Stimulated activated naive CD8-positive, alpha-beta T cell treated with anti-CD3 and anti-CD28 coated beads, Interleukin-15, Interleukin-2, amounts not matched to agents 100 ng/mL and 50 ng/mL, for 24 hours (primary cell): ENCODE data around the gene ACIN1.

ENCODE experiments used
- H3K27ac Mint-ChIP-seq: one replicate; pipeline ENCODE4 v1.8.0; 2021; ENCODE audit warnings: mild to moderate bottlenecking, mixed read lengths
- H3K27me3 Mint-ChIP-seq: one replicate; pipeline ENCODE4 v1.8.0; 2021; ENCODE audit warnings: mixed read lengths
- H3K36me3 Mint-ChIP-seq: one replicate; pipeline ENCODE4 v1.8.0; 2021; ENCODE audit warnings: low read depth, mixed read lengths
- H3K4me1 Mint-ChIP-seq: one replicate; pipeline ENCODE4 v1.8.0; 2021; ENCODE audit warnings: low read depth, mixed read lengths
- H3K4me3 Mint-ChIP-seq: one replicate; pipeline ENCODE4 v1.8.0; 2021; ENCODE audit warnings: mild to moderate bottlenecking, mixed read lengths
- H3K9me3 Mint-ChIP-seq: one replicate; pipeline ENCODE4 v1.8.0; 2021; ENCODE audit warnings: mixed read lengths

Gene ACIN1

DNA sequence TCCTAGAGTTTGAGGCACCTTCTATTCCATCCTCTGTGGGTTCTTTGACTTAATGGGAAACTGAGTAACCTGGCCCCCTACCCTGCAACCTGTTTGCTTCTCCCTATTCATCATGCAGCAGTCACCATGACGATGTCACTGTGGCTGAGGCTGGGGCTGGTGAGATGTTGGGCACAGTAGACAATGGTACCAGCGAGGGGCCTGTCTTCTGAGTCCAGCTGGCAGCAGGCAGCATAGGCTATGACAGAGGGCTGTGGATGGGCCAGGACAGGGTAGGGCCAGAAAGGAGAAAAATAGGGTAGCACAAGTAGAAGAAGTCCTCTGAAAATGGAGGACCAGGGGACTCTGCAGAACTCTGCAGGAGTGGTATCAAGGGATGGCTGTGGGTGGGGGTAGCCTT lies 7.9 kb upstream of the ACIN1 start:
- Mint-ChIP-seq H3K27me3 (no peaks in the 10 kb centered on the region), H3K4me1 (peaks cover 2% of the 10 kb centered on the region), H3K4me3 (no peak overlapping the region), H3K27ac (no peak overlapping the region), H3K9me3 (no peaks in the 10 kb centered on the region), H3K36me3 (peaks cover 12% of the 10 kb centered on the region)

DNA sequence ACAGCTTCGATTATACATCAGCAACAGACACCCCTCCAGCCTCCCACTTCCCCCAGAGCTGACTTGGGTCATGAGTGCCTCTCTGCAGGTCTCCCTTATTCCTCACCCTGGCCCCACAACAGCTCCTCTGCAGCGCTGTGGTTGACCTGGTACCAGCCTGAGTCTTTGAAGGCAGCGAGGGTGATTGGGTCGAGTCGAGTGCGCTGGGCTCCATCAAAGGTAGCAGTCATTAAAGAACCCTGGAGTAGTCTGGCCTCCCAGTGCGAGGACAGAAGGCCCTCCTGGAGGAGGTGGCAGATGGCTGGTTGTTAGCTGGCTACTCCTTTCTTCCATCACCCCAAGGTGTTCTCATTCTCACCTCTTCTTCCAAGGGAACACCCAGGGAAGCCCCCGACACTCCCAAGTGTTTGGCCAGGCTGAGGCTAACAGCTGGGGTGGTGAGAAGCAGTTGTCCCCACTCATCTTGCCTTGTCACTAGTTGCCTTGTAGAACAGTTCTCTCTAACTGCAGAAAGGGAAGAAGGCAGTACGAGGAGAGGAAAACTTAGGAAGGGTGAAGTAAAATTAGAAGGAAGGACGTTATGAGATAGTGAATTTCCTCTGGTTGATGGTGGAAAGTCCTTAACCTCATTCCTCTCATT lies 7.2 kb upstream of the ACIN1 start:
- H3K9me3 Mint-ChIP-seq: no peaks in the 10 kb centered on the region
- H3K4me1 Mint-ChIP-seq: peaks cover 9% of the 10 kb centered on the region
- no peak overlapping the region for H3K4me3 Mint-ChIP-seq
- peaks cover 19% of the 10 kb centered on the region for H3K36me3 Mint-ChIP-seq
- no peaks in the 10 kb centered on the region for H3K27me3 Mint-ChIP-seq
- no peak overlapping the region for H3K27ac Mint-ChIP-seq

DNA sequence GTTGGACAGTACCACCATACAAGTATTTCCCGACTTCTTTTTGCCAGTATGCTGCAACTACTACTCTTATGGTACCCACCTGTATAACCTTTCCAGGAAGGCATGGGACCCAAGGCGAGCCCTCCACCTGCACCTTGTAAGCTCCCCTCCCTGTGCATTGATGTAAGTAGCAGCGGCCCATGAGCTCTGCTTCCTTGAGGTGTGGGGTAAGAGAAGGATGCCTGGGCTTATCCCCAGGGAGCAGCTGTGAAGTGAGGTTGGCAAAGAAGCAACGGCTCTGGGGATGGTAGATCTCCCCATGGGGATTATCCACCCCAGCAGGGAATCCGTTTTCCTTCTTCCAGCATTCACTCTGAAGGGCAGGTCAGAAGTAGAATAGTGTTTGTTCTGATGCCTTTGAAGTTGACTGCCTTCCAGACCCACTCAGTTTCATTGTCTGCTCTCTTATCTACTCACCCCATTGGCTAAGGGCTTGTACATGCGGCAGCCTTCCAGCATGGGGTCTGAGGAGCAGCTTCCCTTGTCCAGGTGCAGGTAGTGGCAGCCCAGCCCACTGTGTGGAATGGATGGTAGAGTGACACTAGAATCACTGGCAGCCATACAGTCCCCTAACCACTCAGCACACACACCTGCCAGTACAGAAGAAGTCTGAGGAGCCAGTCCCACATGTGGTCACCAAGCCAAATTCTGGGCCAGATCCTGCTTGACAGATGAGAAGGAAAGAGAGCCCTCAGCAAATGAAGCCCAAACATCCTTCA lies 6.5 kb upstream of the ACIN1 start:
- Mint-ChIP-seq H3K27ac (no peak overlapping the region), H3K4me3 (no peak overlapping the region), H3K9me3 (no peaks in the 10 kb centered on the region), H3K27me3 (no peaks in the 10 kb centered on the region), H3K4me1 (peaks cover 16% of the 10 kb centered on the region), H3K36me3 (peaks cover 22% of the 10 kb centered on the region)

DNA sequence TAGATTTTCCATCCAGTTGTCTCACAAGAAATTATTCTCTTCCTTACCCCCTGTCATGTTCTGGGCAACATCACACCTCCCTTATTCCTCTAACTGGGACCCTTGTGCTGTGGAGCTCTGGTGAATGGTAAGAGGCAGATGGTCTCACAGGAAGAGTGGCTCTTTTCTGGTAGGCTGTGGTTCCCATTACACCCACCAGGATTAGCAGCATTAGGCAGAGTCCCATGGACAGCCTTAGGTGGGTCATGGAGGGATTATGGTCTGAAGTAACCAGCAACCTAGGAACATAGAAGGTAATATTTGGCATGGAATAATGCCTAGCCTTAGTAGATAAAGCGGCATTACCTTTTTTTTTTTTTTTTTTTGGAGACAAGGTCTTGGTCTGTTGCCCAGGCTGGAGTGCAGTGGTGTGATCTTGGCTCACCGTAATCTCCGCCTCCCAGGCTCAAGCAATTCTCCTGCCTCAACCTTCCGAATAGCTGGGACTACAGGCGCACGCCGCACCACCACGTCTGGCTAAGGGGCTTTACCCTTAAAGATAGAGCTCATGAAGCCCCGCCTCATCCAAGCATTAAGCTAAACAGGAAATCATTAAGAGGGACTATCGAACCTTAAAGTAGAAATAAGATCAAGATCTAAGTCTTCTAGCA lies 4.4 kb upstream of the ACIN1 start:
- Mint-ChIP-seq H3K36me3 (peaks cover 22% of the 10 kb centered on the region), H3K4me3 (no peak overlapping the region), H3K27ac (no peak overlapping the region), H3K9me3 (no peaks in the 10 kb centered on the region), H3K4me1 (peaks cover 22% of the 10 kb centered on the region), H3K27me3 (no peaks in the 10 kb centered on the region)

DNA sequence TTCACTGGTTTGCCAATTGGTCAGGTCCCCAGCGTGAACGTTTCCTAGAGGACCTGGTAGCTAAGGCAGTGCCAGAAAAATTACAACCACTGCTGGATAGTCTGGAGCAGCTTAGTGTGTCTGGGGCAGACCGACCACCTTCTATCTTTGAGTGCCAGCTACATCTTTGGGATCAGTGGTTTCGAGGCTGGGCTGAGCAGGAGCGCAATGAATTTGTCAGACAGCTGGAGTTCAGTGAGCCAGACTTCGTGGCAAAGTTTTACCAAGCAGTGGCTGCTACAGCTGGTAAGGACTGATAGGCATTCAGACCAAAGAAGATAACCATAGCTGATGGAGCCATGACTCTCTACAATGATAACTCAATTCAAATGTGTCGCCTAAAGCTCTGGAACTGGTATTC lies 2.9 kb upstream of the ACIN1 start:
- Mint-ChIP-seq H3K4me3 (no peak overlapping the region), H3K9me3 (no peaks in the 10 kb centered on the region), H3K36me3 (peaks cover 30% of the 10 kb centered on the region), H3K27me3 (no peaks in the 10 kb centered on the region), H3K27ac (no peak overlapping the region), H3K4me1 (peaks cover 22% of the 10 kb centered on the region)

DNA sequence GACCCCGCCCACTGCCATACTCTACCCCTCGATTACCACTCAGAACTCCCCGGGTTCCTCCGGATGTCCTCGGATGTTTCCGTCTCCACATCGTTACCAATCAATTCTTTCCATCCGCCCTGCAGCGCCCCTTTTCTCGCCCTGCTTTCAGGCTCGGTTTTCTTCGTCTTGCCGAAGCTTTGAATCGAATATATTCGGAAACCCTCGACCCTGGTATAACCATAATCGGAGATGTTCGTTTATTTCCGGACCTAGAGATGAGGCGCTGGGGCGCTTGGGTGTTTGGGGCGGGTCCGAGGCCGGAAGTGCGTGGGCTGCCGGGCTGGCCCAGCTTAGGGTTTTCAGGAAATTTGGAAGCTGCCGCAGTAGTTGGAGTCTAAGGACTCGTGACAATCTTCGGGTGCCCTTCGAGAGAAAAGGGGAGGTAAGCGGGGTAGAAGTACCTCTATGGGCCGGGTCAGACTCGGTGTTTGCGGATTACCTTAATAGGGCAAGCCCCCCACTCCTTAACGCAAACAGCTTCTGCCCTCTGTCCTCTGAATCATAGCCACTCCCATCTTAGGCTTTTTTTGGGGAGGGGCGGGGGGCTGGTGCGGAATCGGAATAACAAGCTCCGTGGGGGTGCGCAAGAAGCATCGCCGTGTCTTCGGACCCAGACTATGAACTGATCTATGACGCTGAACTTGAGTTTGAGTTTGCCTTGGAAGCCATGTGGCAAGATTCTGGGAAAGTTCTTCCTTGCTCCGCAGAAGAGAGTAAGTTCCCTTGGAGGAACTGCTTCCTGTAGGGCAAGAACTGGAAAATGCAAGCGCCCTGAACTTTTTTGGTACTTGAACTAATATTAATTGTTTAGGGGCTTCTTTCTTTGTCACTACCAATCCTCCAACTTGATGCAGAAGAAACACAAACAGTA lies 516 bp upstream of the ACIN1 start, which contains the start of gene C14orf119:
C14orf119 (plus strand) TSS at position 310 of the 913 bp plus-strand sequence. CDS start 2,154 bp downstream, outside the sequence.
- H3K9me3 Mint-ChIP-seq: no peaks in the 10 kb centered on the region
- peaks cover 24% of the 10 kb centered on the region for H3K4me1 Mint-ChIP-seq
- H3K27me3 Mint-ChIP-seq: no peaks in the 10 kb centered on the region
- no peak within 1 kb of the TSS for H3K4me3 Mint-ChIP-seq
- H3K36me3 Mint-ChIP-seq: peaks cover 44% of the 10 kb centered on the region
- H3K27ac Mint-ChIP-seq: no peak within 1 kb of the TSS

DNA sequence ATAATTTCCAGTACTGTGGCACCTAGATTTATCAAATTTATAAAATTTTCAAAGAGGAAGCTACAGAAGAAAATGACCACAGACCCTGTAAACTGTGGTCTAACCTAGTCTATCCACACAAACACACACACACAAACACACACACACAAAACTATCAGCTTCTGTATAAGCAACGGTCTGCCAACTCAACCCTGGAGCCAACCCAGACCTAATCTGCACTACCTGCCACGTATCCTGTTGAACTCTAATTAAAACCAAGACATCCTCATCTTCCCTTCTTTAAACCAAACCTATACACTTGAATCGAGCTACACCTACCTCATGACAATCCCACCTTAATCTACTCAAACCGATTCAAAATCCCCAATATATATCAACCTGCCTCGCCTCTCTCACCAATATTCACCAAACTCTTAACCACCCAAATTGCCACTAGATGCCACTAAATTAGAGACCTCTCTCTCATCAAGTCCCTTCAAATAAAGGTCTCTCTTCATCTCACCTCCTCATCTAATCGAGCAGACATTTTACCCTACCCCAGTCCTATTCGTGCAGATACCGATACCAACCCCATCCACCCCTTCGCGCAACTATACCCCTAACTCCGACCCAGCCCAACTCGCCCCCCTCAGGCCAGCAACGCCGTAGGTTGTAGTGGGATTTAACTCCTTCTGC lies 808 bp downstream of the ACIN1 start:
- Mint-ChIP-seq H3K9me3 (no peaks in the 10 kb centered on the region), H3K27me3 (no peaks in the 10 kb centered on the region), H3K36me3 (peaks cover 55% of the 10 kb centered on the region), H3K27ac (no peak overlapping the region), H3K4me1 (peaks cover 24% of the 10 kb centered on the region), H3K4me3 (no peak overlapping the region)

DNA sequence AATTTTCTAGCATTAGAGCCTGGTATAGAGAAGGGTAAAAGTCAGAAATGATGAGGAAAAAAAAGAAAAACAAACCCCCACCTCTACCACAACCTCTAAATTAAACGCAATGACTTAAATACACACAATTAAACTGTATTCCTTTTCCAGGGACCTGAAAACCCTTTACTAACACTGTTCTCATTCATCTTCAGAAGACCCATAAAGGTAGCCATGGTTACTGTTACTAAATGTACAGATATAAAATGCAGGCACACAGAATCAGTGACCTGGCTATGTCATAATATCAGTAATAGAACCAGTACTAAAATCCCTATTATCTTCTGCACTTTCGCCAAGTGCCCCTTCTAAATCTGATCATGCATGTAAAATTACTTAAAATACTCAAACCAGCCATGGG lies 1.4 kb downstream of the ACIN1 start:
- Mint-ChIP-seq H3K4me3 (no peak overlapping the region), H3K4me1 (peaks cover 24% of the 10 kb centered on the region), H3K9me3 (no peaks in the 10 kb centered on the region), H3K27ac (peak overlapping the region; percentile 1), H3K36me3 (peaks cover 50% of the 10 kb centered on the region), H3K27me3 (no peaks in the 10 kb centered on the region)

DNA sequence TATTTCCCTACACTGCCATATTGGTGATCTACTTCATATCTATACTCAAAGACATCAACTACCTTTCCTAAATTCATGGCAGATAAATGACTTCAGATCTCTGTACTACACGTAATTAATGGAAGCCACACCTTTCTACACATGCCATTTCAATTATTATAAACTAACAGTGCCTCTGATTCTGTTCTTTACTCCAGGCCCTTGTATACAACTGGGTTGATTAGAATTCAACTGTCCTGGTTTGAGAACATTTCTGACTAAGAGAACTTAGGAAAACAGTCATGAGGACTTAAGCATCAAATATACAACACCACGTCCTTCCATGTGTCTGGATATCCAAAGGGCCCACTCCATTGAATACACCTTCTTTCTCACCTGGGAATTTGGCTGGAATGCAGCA lies 1.8 kb downstream of the ACIN1 start:
- Mint-ChIP-seq H3K9me3 (no peaks in the 10 kb centered on the region), H3K27ac (peak overlapping the region; percentile 1), H3K27me3 (no peaks in the 10 kb centered on the region), H3K4me1 (peaks cover 24% of the 10 kb centered on the region), H3K4me3 (no peak overlapping the region), H3K36me3 (peaks cover 49% of the 10 kb centered on the region)

DNA sequence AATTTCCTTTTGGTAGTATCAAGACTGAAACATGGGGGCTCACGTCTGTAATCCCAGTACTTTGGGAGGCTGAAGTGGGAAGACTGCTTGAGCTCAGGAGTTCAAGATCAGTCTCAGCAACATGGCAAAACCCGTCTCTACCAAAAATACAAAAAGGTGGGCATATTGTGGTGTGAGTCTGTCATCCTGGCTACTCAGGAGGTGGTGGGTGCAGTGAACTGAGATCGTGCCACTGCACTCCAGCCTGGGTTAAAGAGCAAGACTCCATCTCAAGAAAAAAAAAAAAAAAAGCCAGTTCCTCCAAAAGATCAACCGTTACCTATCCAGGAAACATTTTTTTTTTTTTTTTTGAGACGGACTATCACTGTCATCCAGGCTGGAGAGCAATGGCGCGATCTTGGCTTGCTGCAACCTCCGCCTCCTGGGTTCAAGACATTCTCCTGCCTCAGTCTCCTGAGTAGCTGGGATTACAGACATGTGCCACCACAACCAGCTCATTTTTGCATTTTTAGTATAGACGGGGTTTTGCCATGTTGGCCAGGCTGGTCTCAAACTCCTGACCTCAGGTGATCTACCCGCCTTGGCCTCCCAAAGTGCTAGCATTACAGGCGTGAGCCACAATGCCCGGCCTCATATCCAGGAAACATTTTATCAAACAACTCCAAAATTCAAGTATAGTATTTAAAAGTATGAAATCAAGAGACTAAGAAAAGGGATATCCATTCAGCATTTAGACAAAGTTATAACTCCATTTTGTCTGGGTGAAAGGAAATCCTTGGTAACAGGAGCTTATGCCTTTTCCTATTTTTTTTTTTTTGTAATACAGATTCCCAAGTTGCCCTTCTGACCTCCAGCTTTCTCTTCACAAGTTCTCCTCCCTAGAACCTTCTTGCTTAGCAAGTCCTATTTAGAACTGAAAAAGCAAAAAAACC lies 3.4 kb downstream of the ACIN1 start:
- peaks cover 53% of the 10 kb centered on the region for H3K36me3 Mint-ChIP-seq
- no peaks in the 10 kb centered on the region for H3K9me3 Mint-ChIP-seq
- peaks cover 25% of the 10 kb centered on the region for H3K4me1 Mint-ChIP-seq
- no peak overlapping the region for H3K4me3 Mint-ChIP-seq
- H3K27ac Mint-ChIP-seq: peak overlapping the region; percentile 75
- H3K27me3 Mint-ChIP-seq: no peaks in the 10 kb centered on the region

DNA sequence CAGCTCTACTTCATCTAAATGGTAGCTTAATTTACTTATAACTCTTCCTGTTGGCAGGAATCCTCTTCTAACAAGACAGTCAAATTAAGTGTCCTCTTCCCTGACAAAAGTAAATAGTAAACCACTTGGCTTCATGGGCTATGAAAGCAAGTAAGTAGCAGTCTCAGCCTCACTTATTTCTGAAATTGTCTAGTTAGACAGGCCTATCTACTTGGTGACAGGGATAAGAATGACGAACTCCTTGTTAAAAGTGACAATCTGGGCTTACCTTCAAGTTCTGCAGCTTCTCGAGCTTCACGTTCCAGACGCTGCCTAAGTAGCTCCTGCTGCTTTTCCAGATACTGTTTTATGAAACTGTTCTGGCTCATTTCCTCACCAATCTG lies 4.7 kb downstream of the ACIN1 start:
- no peaks in the 10 kb centered on the region for H3K9me3 Mint-ChIP-seq
- H3K4me1 Mint-ChIP-seq: peaks cover 30% of the 10 kb centered on the region
- H3K4me3 Mint-ChIP-seq: no peak overlapping the region
- H3K27me3 Mint-ChIP-seq: no peaks in the 10 kb centered on the region
- H3K36me3 Mint-ChIP-seq: peaks cover 67% of the 10 kb centered on the region
- H3K27ac Mint-ChIP-seq: peak overlapping the region; percentile 17

DNA sequence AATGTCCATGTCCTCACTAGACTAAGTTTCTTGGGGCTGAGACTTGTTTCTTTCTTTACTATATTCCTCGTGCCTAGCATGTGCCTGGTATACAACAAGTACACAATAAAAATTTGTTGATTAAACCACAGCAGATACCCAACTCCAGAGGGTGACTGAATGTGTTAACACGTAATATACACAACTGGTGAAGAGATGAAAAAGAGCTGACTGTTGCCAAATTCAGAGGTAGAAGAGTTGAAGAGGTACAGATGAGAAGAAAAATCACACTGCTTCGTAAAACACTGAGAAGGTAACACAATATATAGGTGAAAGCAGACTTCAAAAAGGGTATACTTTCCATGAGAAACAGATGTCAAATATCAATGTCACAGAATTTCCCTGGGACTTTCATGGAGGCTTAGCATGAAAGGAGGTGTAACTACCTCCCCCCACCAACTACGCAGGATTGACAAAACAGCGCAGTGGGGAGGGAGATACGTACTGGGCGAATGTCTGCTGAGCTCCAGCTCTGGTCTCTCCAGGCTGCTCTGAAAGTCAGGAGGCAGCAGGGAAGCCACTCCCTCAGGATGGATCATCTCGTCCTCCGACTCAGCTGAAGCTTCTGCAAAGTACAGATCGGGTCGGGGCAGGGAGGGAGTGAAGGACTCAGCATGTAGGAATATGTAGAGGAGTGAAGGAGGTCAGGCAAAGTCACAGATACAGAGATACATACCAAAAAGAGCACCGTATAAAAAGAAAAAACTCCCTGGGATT lies 5.3 kb downstream of the ACIN1 start:
- Mint-ChIP-seq H3K4me3 (no peak overlapping the region), H3K27me3 (no peaks in the 10 kb centered on the region), H3K4me1 (peaks cover 36% of the 10 kb centered on the region), H3K9me3 (no peaks in the 10 kb centered on the region), H3K27ac (no peak overlapping the region), H3K36me3 (peaks cover 70% of the 10 kb centered on the region)

DNA sequence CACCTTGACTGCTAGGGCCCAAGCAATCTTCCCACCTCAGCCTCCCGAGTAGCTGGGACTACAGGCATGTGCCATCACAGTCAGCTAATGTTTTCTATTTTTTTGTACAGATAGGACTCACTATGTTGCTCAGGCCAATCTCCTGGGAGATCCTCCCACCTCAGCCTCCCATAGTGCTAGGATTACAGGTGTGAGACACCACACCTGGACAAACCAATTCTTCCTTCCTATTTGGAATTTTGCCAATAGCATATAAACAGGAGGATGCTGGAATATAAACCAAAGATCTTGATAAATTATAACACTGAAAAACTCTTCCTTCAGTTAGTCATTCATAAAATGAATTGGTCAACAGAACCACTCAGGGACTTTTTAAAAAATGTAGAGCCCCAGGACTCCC lies 8.4 kb downstream of the ACIN1 start:
- no peak overlapping the region for H3K4me3 Mint-ChIP-seq
- no peaks in the 10 kb centered on the region for H3K27me3 Mint-ChIP-seq
- H3K9me3 Mint-ChIP-seq: no peaks in the 10 kb centered on the region
- H3K36me3 Mint-ChIP-seq: peaks cover 60% of the 10 kb centered on the region
- H3K4me1 Mint-ChIP-seq: peaks cover 38% of the 10 kb centered on the region
- peak overlapping the region; percentile 39 for H3K27ac Mint-ChIP-seq
